Raji (cell line): ENCODE data around the gene TUBA4B.

Experiments
- POLR2A ChIP-seq: IDR thresholded peaks from 2 replicates; pipeline ENCODE4 v1.6.1; 2011; ENCODE audit warnings: low read depth, low read length, control low read depth; ENCODE audit not compliant: insufficient read depth

Gene TUBA4B

GRCh38 chr2:219228041-219228910 lies 24.8 kb upstream of the TUBA4B start:
- no peak for TF ChIP-seq POLR2A

- no peak for TF ChIP-seq POLR2A
Measured at GRCh38 chr2:219228911-219229304, 24.1 kb upstream of the TUBA4B start.

- peak; percentile 87 for TF ChIP-seq POLR2A
Measured at GRCh38 chr2:219229305-219230058, 23.6 kb upstream of the TUBA4B start, which contains the start of the genes ANKZF1 and ATG9A. TSS of gene ANKZF1 (plus strand) at chr2:219229806. CDS start at chr2:219230258, 452 bp downstream. TSS of gene ATG9A (minus strand) at chr2:219229636. CDS start at chr2:219228024, 1,612 bp downstream.

- no peak for TF ChIP-seq POLR2A
Measured at GRCh38 chr2:219230059-219230540, 22.9 kb upstream of the TUBA4B start.

- TF ChIP-seq POLR2A: no peak
Measured at GRCh38 chr2:219234331-219234730, 18.7 kb upstream of the TUBA4B start.

GRCh38 chr2:219243291-219243761 lies 9.7 kb upstream of the TUBA4B start:
- TF ChIP-seq POLR2A: no peak

- no peak for TF ChIP-seq POLR2A
Measured at GRCh38 chr2:219244789-219245147, 8.3 kb upstream of the TUBA4B start.

GRCh38 chr2:219245148-219245898 lies 7.7 kb upstream of the TUBA4B start, which contains the start of the genes GLB1L and STK16:
TSS of gene GLB1L (minus strand) at chr2:219245444. CDS start at chr2:219243573, 1,871 bp downstream.
TSS of gene STK16 (plus strand) at chr2:219245479. CDS start at chr2:219246000, 521 bp downstream.
- TF ChIP-seq POLR2A: peak; percentile 83

GRCh38 chr2:219245899-219246230 lies 7.2 kb upstream of the TUBA4B start:
- no peak for TF ChIP-seq POLR2A

- TF ChIP-seq POLR2A: no peak
Measured at GRCh38 chr2:219246559-219246958, 6.5 kb upstream of the TUBA4B start.

- peak; percentile 15; the same call in 1 of the 2 replicates for TF ChIP-seq POLR2A
Measured at GRCh38 chr2:219247678-219248642, 5.1 kb upstream of the TUBA4B start.

GRCh38 chr2:219248845-219249202 lies 4.2 kb upstream of the TUBA4B start:
- no peak for TF ChIP-seq POLR2A

- peak; percentile 70 for TF ChIP-seq POLR2A
Measured at GRCh38 chr2:219249203-219249980, 3.7 kb upstream of the TUBA4B start.
